DMS 273 (cell line): Measurements from ENCODE around the gene SUCLG2.
"Not testable (repeated sequence)": the region's sequence is repeated elsewhere in the genome, so short reads cannot be mapped to it uniquely, and the experiment has no call there.

Experiments
- DNase-seq: peaks from one replicate; lab custom pipeline; 2025; ENCODE audit not compliant: unreplicated experiment; lab: John Stamatoyannopoulos, UW

The SUCLG2 gene

GRCh38 chr3:67610458-67610857, 44.0 kb downstream of the SUCLG2 start:
- DNase-seq, result no peak

- no peak for DNase-seq
Observed at GRCh38 chr3:67609709-67610108, 44.7 kb downstream of the SUCLG2 start.

GRCh38 chr3:67608034-67608433, 46.4 kb downstream of the SUCLG2 start:
- no peak for DNase-seq

GRCh38 chr3:67605377-67605776, 49.0 kb downstream of the SUCLG2 start:
- DNase-seq, result peak; percentile 7

GRCh38 chr3:67602816-67603215, 51.6 kb downstream of the SUCLG2 start:
- peak; percentile 60 for DNase-seq

GRCh38 chr3:67601919-67602608, 52.3 kb downstream of the SUCLG2 start:
- no peak for DNase-seq

- DNase-seq, result no peak
Observed at GRCh38 chr3:67601385-67601784, 53.0 kb downstream of the SUCLG2 start.

- peak; percentile 19 for DNase-seq
Observed at GRCh38 chr3:67599821-67600220, 54.6 kb downstream of the SUCLG2 start.

- no peak for DNase-seq
Observed at GRCh38 chr3:67598814-67599556, 55.4 kb downstream of the SUCLG2 start.

GRCh38 chr3:67595424-67595823, 59.0 kb downstream of the SUCLG2 start:
- no peak for DNase-seq

GRCh38 chr3:67593761-67594234, 60.6 kb downstream of the SUCLG2 start:
- peak; percentile 0 for DNase-seq

- no peak for DNase-seq
Observed at GRCh38 chr3:67592057-67592456, 62.4 kb downstream of the SUCLG2 start.

GRCh38 chr3:67587811-67588210, 66.6 kb downstream of the SUCLG2 start:
- DNase-seq, result peak; percentile 0

GRCh38 chr3:67587301-67587700, 67.1 kb downstream of the SUCLG2 start:
- no peak for DNase-seq

GRCh38 chr3:67584608-67585007, 69.8 kb downstream of the SUCLG2 start:
- DNase-seq, result not testable (repeated sequence)

GRCh38 chr3:67580430-67581000, 73.9 kb downstream of the SUCLG2 start:
- DNase-seq, result peak; percentile 0

GRCh38 chr3:67578416-67578815, 76.0 kb downstream of the SUCLG2 start:
- DNase-seq, result no peak

GRCh38 chr3:67576441-67576840, 78.0 kb downstream of the SUCLG2 start:
- DNase-seq, result no peak

- DNase-seq, result no peak
Observed at GRCh38 chr3:67569324-67569723, 85.1 kb downstream of the SUCLG2 start.

GRCh38 chr3:67567893-67568292, 86.5 kb downstream of the SUCLG2 start:
- DNase-seq, result no peak

GRCh38 chr3:67564973-67565372, 89.4 kb downstream of the SUCLG2 start:
- DNase-seq, result no peak

- DNase-seq, result no peak
Observed at GRCh38 chr3:67564008-67564407, 90.4 kb downstream of the SUCLG2 start.
